K562 (cell line): ENCODE data around the gene DAB2. TPM values are rescaled to one million over a fixed set of nuclear protein-coding genes. Genes with fewer than 3 reads are reported as not detected.

Experiments
- ATAC-seq: fragments of 200-7000 bp; cut with Tn5 transposase; 3 replicates; pipeline ENCODE4 v1.9.1; 2020; ENCODE audit warnings: moderate library complexity
- BruUV-seq: library from RNA; stranded (reverse); fragments of 400-500 nt; replicated peaks from 2 replicates; lab custom pipeline; 2021; lab: Mats Ljungman, UMichigan
- CTCF ChIA-PET: fragments of 300-600 bp; formaldehyde crosslinking; extraction: SDS; loops from one replicate; lab custom pipeline; 2021; ENCODE audit warnings: low intra/inter-chr PET ratio; lab: Yijun Ruan, JAX
- POLR2A ChIA-PET: fragments of 300-600, 350-650 bp; sonication (Branson Sonifier 250); formaldehyde crosslinking; extraction: SDS; loops from one replicate; lab custom pipeline; 2021; ENCODE audit warnings: antibody characterized with exemption, inconsistent platforms; lab: Yijun Ruan, JAX
- DNase-seq, 4 experiments: peaks; one replicate each; pipeline versions ENCODE4 v3.0.0 to v3.0.0-alpha.2; 2011 to 2018; ENCODE audit warnings: low spot score in 3 of 4, mixed read lengths in 3 of 4; ENCODE audit errors: extremely low read depth in 1 of 4
- FAIRE-seq: peaks from 2 replicates; lab custom pipeline; 2011; peaks lifted over from hg19 to GRCh38; lab: Jason Lieb, UNC
- H2AFZ ChIP-seq: 2 replicates; pipeline ENCODE4 v1.6.0; 2011; ENCODE audit warnings: low read depth, low read length, control low read depth, inconsistent platforms
- H3K27ac ChIP-seq: fragments of 200-600 bp; 3 replicates; pipeline ENCODE4 v1.8.0; 2011; ENCODE audit warnings: low read depth, mild to moderate bottlenecking, control low read depth, inconsistent platforms, low read length, moderate library complexity, mixed read lengths; ENCODE audit errors: extremely low read depth
- H3K27me3 ChIP-seq, 2 experiments: fragments of 300-600 bp in 1 of 2; 2 replicates in 1 of 2; 3 replicates in 1 of 2; pipeline versions ENCODE4 v1.6.0 to v1.8.0; 2011; ENCODE audit warnings: inconsistent platforms in 2 of 2, low read length in 2 of 2, mild to moderate bottlenecking in 1 of 2, mixed read lengths in 1 of 2, moderate library complexity in 1 of 2; ENCODE audit not compliant: control insufficient read depth in 2 of 2, insufficient read depth in 2 of 2
- H3K36me3 ChIP-seq: fragments of 300-600 bp; 3 replicates; pipeline ENCODE4 v1.8.0; 2011; ENCODE audit warnings: mild to moderate bottlenecking, low read length, inconsistent platforms; ENCODE audit not compliant: control insufficient read depth, insufficient read depth
- H3K4me1 ChIP-seq, 2 experiments: fragments of 200-600 bp in 1 of 2; replicated peaks in 1 of 2; 2 replicates in 1 of 2; 3 replicates in 1 of 2; pipeline versions ENCODE4 v1.5.1 to v1.8.0; 2011; ENCODE audit warnings: inconsistent platforms in 2 of 2, low read length in 2 of 2, mild to moderate bottlenecking in 1 of 2, mixed read lengths in 1 of 2, moderate library complexity in 1 of 2; ENCODE audit not compliant: control insufficient read depth in 2 of 2, insufficient read depth in 2 of 2
- H3K4me2 ChIP-seq: 2 replicates; pipeline ENCODE4 v1.6.1; 2011; ENCODE audit warnings: low read length, control low read depth, inconsistent platforms, mixed read lengths; ENCODE audit not compliant: insufficient read depth
- H3K4me3 ChIP-seq: fragments of 200-600 bp; sonication (generic), shearing (Covaris generic); 2 replicates; pipeline ENCODE4 v1.5.1; 2016; ENCODE audit warnings: control low read depth, inconsistent platforms
- H3K79me2 ChIP-seq: fragments of 200-600 bp; 3 replicates; pipeline ENCODE4 v1.8.0; 2011; ENCODE audit warnings: low read length, inconsistent platforms; ENCODE audit not compliant: control insufficient read depth, insufficient read depth
- H3K9ac ChIP-seq, 2 experiments: 2 replicates each; pipeline versions ENCODE4 v1.6.0 to v1.6.1; 2011; ENCODE audit warnings: low read depth in 2 of 2, low read length in 2 of 2, control low read depth in 1 of 2, inconsistent platforms in 1 of 2, mild to moderate bottlenecking in 1 of 2, mixed read lengths in 1 of 2; ENCODE audit not compliant: insufficient read depth in 1 of 2
- H3K9me1 ChIP-seq: one replicate; pipeline ENCODE4 v1.6.0; 2011; ENCODE audit warnings: inconsistent platforms, mild to moderate bottlenecking, low read length, moderate library complexity; ENCODE audit not compliant: control insufficient read depth, insufficient read depth
- H3K9me3 ChIP-seq: replicated peaks from 2 replicates; pipeline ENCODE4 v1.5.1; 2011; ENCODE audit warnings: low read depth, low read length, inconsistent platforms; ENCODE audit not compliant: control insufficient read depth, insufficient read depth
- H4K20me1 ChIP-seq: replicated peaks from 2 replicates; pipeline ENCODE4 v1.6.1; 2011; ENCODE audit warnings: low read length, inconsistent platforms, mixed read lengths; ENCODE audit not compliant: control insufficient read depth, insufficient read depth
- JUND ChIP-seq, 2 experiments: IDR thresholded peaks; 2 replicates in 1 of 2; 3 replicates in 1 of 2; pipeline ENCODE4 v1.6.1; 2011; ENCODE audit warnings: borderline replicate concordance in 2 of 2, low read depth in 2 of 2, low read length in 2 of 2, improper control_type of control experiment in 1 of 2, missing biosample characterization in 1 of 2, missing genetic modification characterization in 1 of 2, missing genetic modification reagents in 1 of 2
- RUNX1 ChIP-seq: sonication (generic); IDR thresholded peaks from 2 replicates; pipeline ENCODE4 v1.6.1; 2016; ENCODE audit warnings: antibody characterized with exemption, low read depth
- STAT5A ChIP-seq: IDR thresholded peaks from 2 replicates; pipeline ENCODE4 v1.6.1; 2012; ENCODE audit warnings: low read length, inconsistent platforms, borderline replicate concordance
- ZNF444 ChIP-seq: fragments of 250-450 bp; sonication (Bioruptor Pico); IDR thresholded peaks from 2 replicates; pipeline ENCODE4 v1.4.0; 2020; ENCODE audit warnings: mild to moderate bottlenecking, moderate library complexity
- ZNF77 ChIP-seq: fragments of 250-450 bp; sonication (Bioruptor Pico); IDR thresholded peaks from 2 replicates; pipeline ENCODE4 v1.5.0; 2020
- WGBS: fragments of 100-300 bp; shearing (Covaris generic); methylation state at CpG from one replicate; pipeline ENCODE4 v1.1.6; 2016; ENCODE audit warnings: low coverage, mixed read lengths; ENCODE audit not compliant: insufficient coverage; ENCODE audit errors: missing lambda C conversion rate; 5-methylcytosine and 5-hydroxymethylcytosine counted together
- in situ Hi-C: fragments of 300-500 bp; cut with MboI; formaldehyde crosslinking; loops from 4 replicates; pipeline ENCODE4 v1.15.0; 2018; ENCODE audit warnings: inconsistent platforms, mixed read lengths
- intact Hi-C: fragments of 100-400 bp; cut with micrococcal nuclease; formaldehyde crosslinking; loops from 2 replicates; pipeline ENCODE4 v1.14.2; 2022
- polyA plus RNA-seq, 8 experiments: library from polyadenylated mRNA; depleted of rRNA in 4 of 8; stranded (reverse) in 5 of 8; unstranded in 3 of 8; fragments of >200 nt; fragmentation: Nextera tagmentation in 2 of 8; fragmentation: Illumina TruSeq in 1 of 8; extraction: Ambion mirVana in 2 of 8; extraction: Trizol in 1 of 8; gene quantifications; 2 replicates each; pipeline versions ENCODE4 v1.2.1 to v1.2.3, GENCODE V29; 2011 to 2014; ENCODE audit warnings: inconsistent platforms in 1 of 8, missing spikeins in 1 of 8
- total RNA-seq, 7 experiments: library from RNA; depleted of rRNA in 6 of 7; stranded (reverse); fragments of >200 nt in 6 of 7; fragmentation: Illumina TruSeq in 2 of 7; extraction: Trizol in 2 of 7; gene quantifications; 2 replicates each; pipeline versions ENCODE4 v1.2.1 to v1.2.3, GENCODE V29; 2011 to 2021; ENCODE audit warnings: low replicate concordance in 1 of 7
- TF ChIP-seq, protein P1 (sequence below): sonication (generic); formaldehyde crosslinking; IDR thresholded peaks from 2 replicates; pipeline ENCODE4 v1.8.0; 2022; ENCODE audit warnings: mild to moderate bottlenecking, missing genetic modification reagents, borderline replicate concordance
- TF ChIP-seq, protein P2 (sequence below): sonication (generic); formaldehyde crosslinking; IDR thresholded peaks from 2 replicates; pipeline ENCODE4 v1.8.0; 2022; ENCODE audit warnings: mild to moderate bottlenecking, missing genetic modification reagents

The DAB2 gene
- total and polyA plus RNA-seq, 9 of the 15 experiments (the other 6 are each of a cell fraction or from before 2014, with no cell fraction given) = 6.6 to 29.9 (median 24.1) TPM

DNA sequence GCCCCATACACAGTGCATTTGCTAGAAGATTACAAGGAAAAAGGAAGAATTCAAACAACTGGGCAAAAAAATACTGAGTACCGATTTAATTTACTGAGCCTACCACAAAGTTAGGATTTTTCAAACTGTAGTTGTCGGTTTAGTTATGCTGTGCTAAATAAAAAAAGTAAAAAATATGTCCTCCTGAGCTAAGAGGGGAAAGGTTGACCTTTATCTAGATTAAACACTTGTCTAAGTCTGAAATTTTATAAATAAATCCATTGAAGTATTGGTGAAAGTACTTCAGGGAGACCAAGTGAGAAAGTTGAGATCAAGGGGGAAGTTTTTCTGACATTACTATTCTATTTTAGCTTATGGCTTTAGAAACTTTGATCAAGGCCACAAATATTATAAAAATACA lies 19.1 kb upstream of the DAB2 start:
- no TSS peak for BruUV-seq
- ChIA-PET POLR2A (no interaction called here), CTCF (no interaction called here)
- 8% methylated on average over 2 of the region's 2 CpGs for WGBS
- intact Hi-C loops (no loop called here), in situ Hi-C loops (no loop called here)
- Histone ChIP-seq H3K79me2 (no peaks in the 10 kb centered on the region), H4K20me1 (no peaks in the 10 kb centered on the region), H3K27ac (no peak overlapping the region), H3K9me3 (no peaks in the 10 kb centered on the region), H3K9me1 (no peaks in the 10 kb centered on the region)
- TF ChIP-seq RUNX1 = no peak
- no peak for TF ChIP-seq STAT5A
- TF ChIP-seq JUND (IDR thresholded peaks at IDR 0.05; ENCODE audit: borderline replicate concordance, low read depth, low read length) = no peak
- TF ChIP-seq JUND (tag; IDR thresholded peaks at IDR 0.05; ENCODE audit: borderline replicate concordance, low read depth, low read length) = no peak
- no peak for TF ChIP-seq ZNF77
- TF ChIP-seq ZNF444 (CRISPR knock-in tag) = no peak
- TF ChIP-seq, protein P1, sequence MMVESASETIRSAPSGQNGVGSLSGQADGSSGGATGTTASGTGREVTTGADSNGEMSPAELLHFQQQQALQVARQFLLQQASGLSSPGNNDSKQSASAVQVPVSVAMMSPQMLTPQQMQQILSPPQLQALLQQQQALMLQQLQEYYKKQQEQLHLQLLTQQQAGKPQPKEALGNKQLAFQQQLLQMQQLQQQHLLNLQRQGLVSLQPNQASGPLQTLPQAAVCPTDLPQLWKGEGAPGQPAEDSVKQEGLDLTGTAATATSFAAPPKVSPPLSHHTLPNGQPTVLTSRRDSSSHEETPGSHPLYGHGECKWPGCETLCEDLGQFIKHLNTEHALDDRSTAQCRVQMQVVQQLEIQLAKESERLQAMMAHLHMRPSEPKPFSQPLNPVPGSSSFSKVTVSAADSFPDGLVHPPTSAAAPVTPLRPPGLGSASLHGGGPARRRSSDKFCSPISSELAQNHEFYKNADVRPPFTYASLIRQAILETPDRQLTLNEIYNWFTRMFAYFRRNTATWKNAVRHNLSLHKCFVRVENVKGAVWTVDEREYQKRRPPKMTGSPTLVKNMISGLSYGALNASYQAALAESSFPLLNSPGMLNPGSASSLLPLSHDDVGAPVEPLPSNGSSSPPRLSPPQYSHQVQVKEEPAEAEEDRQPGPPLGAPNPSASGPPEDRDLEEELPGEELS = no peak
- TF ChIP-seq, protein P2, sequence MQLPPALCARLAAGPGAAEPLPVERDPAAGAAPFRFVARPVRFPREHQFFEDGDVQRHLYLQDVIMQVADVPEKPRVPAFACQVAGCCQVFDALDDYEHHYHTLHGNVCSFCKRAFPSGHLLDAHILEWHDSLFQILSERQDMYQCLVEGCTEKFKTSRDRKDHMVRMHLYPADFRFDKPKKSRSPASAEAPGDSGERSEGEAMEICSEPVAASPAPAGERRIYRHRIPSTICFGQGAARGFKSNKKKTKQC (CRISPR knock-in tag) = no peak
- TF ChIP-seq, all 486 proteins: peak for 0
- H3K36me3 ChIP-seq = no peaks in the 10 kb centered on the region
- no peaks in the 10 kb centered on the region for H3K4me1 ChIP-seq
- H2AFZ ChIP-seq = no peak overlapping the region
- H3K4me3 ChIP-seq = no peak overlapping the region
- H3K9ac ChIP-seq = no peak overlapping the region
- no peak for ATAC-seq
- no peaks in the 10 kb centered on the region for H3K27me3 ChIP-seq
- DNase-seq = no peak
- H3K4me2 ChIP-seq = no peak overlapping the region
- no peak for FAIRE-seq
